Keratinocyte (primary cell): ENCODE data around the gene ARVCF.

ENCODE experiments used
- EZH2 ChIP-seq: IDR thresholded peaks from one replicate; pipeline ENCODE4 v1.6.1; 2012; ENCODE audit warnings: inconsistent platforms, mild to moderate bottlenecking, low read length, moderate library complexity
- TF ChIP-seq, protein P1 (sequence below), 3 experiments: IDR thresholded peaks in 1 of 3; conservative IDR thresholded peaks in 1 of 3; optimal IDR thresholded peaks in 1 of 3; 2 replicates in 2 of 3; 3 replicates in 1 of 3; pipeline versions ENCODE3 to v1.5.1; 2011; ENCODE audit warnings: low read length in 3 of 3, mild to moderate bottlenecking in 3 of 3, moderate library complexity in 2 of 3, control low read depth in 1 of 3, inconsistent platforms in 1 of 3; ENCODE audit not compliant: insufficient read depth in 2 of 3; ENCODE audit errors: extremely low read depth in 1 of 3

GRCh38 chr22:20038574-20038973 lies 22.0 kb upstream of the ARVCF start:
- TF ChIP-seq, protein P1, sequence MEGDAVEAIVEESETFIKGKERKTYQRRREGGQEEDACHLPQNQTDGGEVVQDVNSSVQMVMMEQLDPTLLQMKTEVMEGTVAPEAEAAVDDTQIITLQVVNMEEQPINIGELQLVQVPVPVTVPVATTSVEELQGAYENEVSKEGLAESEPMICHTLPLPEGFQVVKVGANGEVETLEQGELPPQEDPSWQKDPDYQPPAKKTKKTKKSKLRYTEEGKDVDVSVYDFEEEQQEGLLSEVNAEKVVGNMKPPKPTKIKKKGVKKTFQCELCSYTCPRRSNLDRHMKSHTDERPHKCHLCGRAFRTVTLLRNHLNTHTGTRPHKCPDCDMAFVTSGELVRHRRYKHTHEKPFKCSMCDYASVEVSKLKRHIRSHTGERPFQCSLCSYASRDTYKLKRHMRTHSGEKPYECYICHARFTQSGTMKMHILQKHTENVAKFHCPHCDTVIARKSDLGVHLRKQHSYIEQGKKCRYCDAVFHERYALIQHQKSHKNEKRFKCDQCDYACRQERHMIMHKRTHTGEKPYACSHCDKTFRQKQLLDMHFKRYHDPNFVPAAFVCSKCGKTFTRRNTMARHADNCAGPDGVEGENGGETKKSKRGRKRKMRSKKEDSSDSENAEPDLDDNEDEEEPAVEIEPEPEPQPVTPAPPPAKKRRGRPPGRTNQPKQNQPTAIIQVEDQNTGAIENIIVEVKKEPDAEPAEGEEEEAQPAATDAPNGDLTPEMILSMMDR (optimal IDR thresholded peaks at IDR 0.05 in 1 of 3, IDR thresholded peaks at IDR 0.05 in 1 of 3, conservative IDR thresholded peaks at IDR 0.05 in 1 of 3; ENCODE audit: extremely low read depth in 1 of 3, insufficient read depth in 2 of 3, low read length in 3 of 3): no peak
- TF ChIP-seq EZH2: no peak
